Activated CD4-positive, alpha-beta memory T cell treated with anti-CD3 and anti-CD28 coated beads, Interleukin-2, amount 10 ng/mL, durations not matched to agents 7 days and 5 days (primary cell): Measurements from ENCODE around the gene PRDM16. TPM values are rescaled to one million over a fixed set of nuclear protein-coding genes. Genes with fewer than 3 reads are reported as not detected.
"Not testable (repeated sequence)": the region's sequence is repeated elsewhere in the genome, so short reads cannot be mapped to it uniquely, and the experiment has no call there.

Source experiments
- CTCF ChIA-PET: fragments of 350-600 bp; sonication (Branson Sonifier 250); formaldehyde crosslinking; loops from one replicate; lab custom pipeline; 2021; ENCODE audit warnings: antibody characterized with exemption, inconsistent platforms; lab: Charles Lee
- POLR2A ChIA-PET: fragments of 350-600 bp; sonication (Branson Sonifier 250); formaldehyde crosslinking; loops from one replicate; lab custom pipeline; 2021; ENCODE audit warnings: antibody characterized with exemption; lab: Charles Lee
- DNase-seq: peaks from one replicate; pipeline ENCODE4 v3.0.0-alpha.2; 2020
- H3K27ac Mint-ChIP-seq: one replicate; pipeline ENCODE4 v1.8.0; 2021; ENCODE audit warnings: mild to moderate bottlenecking, mixed read lengths
- H3K27me3 Mint-ChIP-seq: one replicate; pipeline ENCODE4 v1.8.0; 2021; ENCODE audit warnings: mixed read lengths
- H3K36me3 Mint-ChIP-seq: one replicate; pipeline ENCODE4 v1.8.0; 2021; ENCODE audit warnings: low read depth, mixed read lengths
- H3K4me1 Mint-ChIP-seq: one replicate; pipeline ENCODE4 v1.8.0; 2021; ENCODE audit warnings: mixed read lengths
- H3K4me3 Mint-ChIP-seq: one replicate; pipeline ENCODE4 v1.8.0; 2021; ENCODE audit warnings: mild to moderate bottlenecking, mixed read lengths
- H3K9me3 Mint-ChIP-seq: one replicate; pipeline ENCODE4 v1.8.0; 2021; ENCODE audit warnings: mixed read lengths
- total RNA-seq, 2 experiments: library from RNA; stranded (reverse); gene quantifications; one replicate each; pipeline ENCODE4 v1.2.3, GENCODE V29; 2021

The PRDM16 gene
- total RNA-seq, 2 experiments from 2014 or later, result 0.03 to 0.20 TPM

DNA sequence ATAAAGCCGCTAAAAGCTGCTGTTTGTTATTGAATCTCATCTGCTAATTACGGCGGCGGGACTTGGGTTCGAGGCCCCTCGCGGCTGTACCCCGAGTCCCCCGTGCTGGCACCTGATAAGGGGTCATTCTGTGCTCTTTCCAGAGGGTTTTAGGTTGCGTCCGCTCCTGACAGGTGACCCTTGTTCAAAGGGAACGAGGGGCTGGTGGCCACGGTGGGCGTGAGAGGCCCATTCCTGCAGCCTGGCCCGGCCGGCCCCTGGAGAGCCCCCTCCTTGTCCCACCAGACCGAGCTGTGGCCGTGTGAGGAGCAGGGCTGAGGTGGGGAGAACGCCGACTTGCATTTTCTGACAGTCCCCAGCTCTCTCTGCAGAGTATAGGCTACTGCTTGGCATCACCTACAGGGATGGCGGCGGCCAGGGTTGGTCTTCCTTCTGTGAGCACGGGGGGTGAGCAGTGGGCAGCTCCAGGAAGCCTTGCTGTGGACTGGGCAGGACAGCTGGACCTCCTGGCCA is 12.2 kb downstream of the PRDM16 start:
- no peaks in the 10 kb centered on the region for H3K36me3 Mint-ChIP-seq
- H3K4me3 Mint-ChIP-seq, result no peak overlapping the region
- ChIA-PET POLR2A (no interaction called here), CTCF (no interaction called here)
- H3K27me3 Mint-ChIP-seq, result peaks cover 7% of the 10 kb centered on the region
- H3K9me3 Mint-ChIP-seq, result no peaks in the 10 kb centered on the region
- no peaks in the 10 kb centered on the region for H3K4me1 Mint-ChIP-seq
- DNase-seq, result no peak
- no peak overlapping the region for H3K27ac Mint-ChIP-seq

DNA sequence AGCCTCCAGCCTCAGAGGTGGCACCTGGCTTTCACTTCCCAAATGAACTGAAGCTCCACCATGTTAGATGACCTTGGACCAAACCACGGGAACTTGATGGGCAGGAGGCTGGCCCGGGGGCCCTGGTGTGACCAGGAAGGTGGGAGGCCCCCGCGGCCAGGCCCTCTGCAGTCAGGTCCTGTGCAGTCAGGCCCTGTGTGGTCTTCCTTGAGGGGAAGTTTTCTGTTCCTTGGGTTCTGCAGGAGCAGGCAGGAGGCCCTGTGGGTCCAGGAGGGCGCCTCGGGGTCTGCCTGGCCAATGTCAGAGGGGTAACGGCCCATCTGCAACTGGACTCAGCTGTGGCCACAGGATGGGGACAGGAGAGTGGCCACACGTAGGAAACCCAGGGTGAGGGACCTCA is 13.0 kb downstream of the PRDM16 start:
- Mint-ChIP-seq H3K36me3 (no peaks in the 10 kb centered on the region), H3K27me3 (peaks cover 6% of the 10 kb centered on the region), H3K27ac (no peak overlapping the region), H3K9me3 (no peaks in the 10 kb centered on the region), H3K4me3 (no peak overlapping the region), H3K4me1 (no peaks in the 10 kb centered on the region)
- CTCF ChIA-PET, result no interaction called here
- POLR2A ChIA-PET, result no interaction called here
- DNase-seq, result no peak

DNA sequence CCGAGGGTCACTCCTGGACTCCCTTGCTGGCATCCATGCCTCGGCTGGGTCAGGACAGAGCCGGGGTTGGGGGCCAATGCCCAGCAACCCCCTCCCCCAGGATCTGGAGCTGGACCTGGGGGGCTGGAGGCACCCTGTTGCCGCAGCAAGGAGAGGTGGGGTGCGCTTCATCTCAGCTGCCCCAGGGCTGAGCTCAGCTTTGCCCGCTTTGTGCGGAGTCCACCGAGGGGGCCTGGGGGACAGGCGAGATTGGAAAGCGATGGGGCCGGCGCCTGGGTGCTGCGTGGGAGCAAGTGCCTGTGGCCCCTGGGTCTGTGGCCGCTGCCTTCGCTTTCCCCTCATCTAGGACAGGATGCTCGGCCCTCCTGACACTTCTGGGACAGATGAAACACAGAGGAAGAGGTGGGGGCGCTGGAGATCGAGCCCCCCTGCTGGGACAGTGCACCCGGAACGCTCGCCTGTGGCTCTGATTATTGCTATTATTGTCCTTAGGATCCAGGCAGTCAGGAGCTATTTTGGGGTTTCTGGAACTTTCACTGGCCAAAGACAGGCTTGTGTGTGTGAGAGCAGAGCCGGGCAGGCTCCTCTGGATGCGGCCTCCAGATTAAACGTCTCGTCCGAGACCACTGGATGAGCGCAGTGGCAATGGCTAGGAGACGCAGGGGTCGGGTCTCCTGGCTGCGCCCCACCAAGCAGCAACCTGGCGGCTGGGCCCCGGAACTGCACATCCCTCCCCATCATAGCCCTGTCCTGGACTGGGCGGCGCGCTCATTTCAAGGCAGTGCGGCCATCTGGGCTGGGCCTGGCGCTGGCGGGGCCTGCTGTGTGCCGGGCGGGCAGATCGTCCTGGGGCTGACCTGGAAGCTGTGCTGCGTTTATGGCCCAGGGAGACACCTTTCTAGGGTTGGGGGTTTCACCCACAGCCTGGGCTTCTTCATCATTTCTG is 13.8 kb downstream of the PRDM16 start:
- CTCF ChIA-PET, result no interaction called here
- H3K27me3 Mint-ChIP-seq, result peaks cover 6% of the 10 kb centered on the region
- POLR2A ChIA-PET, result no interaction called here
- no peaks in the 10 kb centered on the region for H3K36me3 Mint-ChIP-seq
- no peaks in the 10 kb centered on the region for H3K9me3 Mint-ChIP-seq
- no peaks in the 10 kb centered on the region for H3K4me1 Mint-ChIP-seq
- no peak for DNase-seq
- no peak overlapping the region for H3K27ac Mint-ChIP-seq
- H3K4me3 Mint-ChIP-seq, result no peak overlapping the region

DNA sequence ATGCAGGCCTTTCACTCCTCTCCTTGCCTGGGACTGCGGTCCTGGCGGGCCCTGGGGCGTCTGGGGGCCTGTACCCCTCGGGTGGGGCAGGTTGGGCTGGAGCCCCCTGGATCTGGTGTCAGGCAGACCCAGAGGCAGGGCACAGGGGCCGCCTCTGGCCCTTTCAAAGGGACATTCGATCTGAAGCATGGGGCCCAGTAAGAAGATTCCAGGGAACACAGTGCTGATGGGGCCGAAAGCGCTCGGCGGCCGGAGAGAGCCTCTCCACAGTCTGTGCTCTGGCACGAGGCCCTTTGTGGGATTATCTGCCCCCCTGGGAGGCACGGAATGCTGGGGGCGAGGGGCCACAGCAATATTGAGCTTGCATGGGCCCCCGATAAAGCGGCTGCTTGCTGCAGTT is 15.2 kb downstream of the PRDM16 start:
- ChIA-PET POLR2A (no interaction called here), CTCF (no interaction called here)
- Mint-ChIP-seq H3K4me3 (no peak overlapping the region), H3K4me1 (no peaks in the 10 kb centered on the region), H3K27me3 (peaks cover under 1% of the 10 kb centered on the region), H3K9me3 (no peaks in the 10 kb centered on the region), H3K36me3 (no peaks in the 10 kb centered on the region), H3K27ac (no peak overlapping the region)
- no peak for DNase-seq

DNA sequence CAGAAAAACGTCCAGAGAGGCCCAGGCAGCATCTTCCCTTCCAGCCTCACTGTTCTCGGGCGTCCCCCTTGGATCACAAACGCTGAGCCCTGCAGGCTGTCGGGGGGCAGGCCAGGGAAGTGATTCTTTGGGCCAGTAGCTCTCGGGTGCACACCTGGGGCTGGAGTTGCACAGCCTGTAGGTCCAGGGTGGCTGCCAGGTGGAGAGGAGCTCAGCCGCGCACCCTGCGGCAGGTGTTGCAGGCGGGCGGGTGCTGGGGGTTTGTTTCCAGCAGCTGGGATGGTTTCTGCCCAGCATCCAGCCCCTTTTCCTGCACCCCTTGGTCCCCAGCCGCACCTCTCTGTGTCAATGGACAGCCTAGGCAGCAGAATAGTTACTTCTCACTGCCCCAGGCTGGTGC is 15.7 kb downstream of the PRDM16 start:
- Mint-ChIP-seq H3K4me3 (no peak overlapping the region), H3K27me3 (no peaks in the 10 kb centered on the region), H3K9me3 (no peaks in the 10 kb centered on the region), H3K36me3 (no peaks in the 10 kb centered on the region), H3K4me1 (no peaks in the 10 kb centered on the region), H3K27ac (no peak overlapping the region)
- CTCF ChIA-PET, result no interaction called here
- POLR2A ChIA-PET, result no interaction called here
- no peak for DNase-seq

DNA sequence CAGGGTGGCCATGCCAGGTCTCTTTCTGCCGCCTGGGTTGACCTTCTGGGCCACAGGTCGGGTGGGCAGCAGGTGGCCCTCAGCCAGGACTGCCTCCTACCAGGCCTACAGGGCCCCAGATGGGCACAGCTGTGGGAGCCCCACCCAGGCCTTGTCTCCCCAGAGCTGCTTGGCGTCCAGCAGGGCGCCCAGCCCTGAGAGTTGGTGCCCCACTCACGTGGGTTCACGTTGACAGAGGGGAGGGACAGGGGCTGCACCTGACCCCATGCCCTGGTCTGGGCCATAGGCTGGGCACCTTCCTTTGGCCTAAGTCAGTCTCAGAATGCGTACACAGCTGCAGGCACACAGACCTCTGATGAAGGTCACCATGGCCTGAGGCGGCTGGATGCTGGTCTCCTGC is 16.7 kb downstream of the PRDM16 start:
- H3K36me3 Mint-ChIP-seq, result no peaks in the 10 kb centered on the region
- no peak for DNase-seq
- CTCF ChIA-PET, result no interaction called here

DNA sequence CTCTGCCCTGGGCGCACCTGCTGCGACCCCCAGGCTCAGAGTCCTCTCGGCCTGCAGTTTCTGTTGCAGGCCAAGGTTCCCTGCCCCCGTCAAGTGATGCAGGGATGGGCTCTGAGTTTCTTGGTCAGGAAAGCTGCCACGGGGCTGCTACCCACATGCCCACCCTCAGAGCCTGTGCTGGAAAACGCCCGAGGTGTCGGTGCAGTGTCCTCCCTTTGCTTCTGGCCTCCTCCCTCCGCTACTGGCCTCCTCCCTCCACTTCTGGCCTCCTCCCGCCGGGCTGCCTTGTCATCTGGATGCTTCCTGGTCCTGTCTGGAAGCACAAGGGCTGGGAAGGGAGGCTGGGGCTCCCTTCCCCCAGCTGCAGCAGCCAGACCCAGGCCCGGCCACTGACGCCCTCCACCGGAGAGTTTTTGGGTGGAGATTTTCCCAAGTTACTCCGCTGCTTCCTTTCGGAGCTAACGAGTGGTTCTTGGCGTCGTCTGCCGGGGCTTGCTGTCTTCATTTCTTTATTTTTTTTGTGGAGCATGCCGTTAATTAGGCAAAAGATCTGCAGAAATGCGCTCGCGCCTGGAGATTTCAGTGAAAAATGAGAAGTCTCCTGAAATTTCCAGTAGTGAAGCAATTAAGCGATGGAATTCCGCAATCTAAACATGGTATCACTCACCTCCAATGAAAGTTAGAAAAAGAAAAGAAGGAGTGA is 17.4 kb downstream of the PRDM16 start:
- ChIA-PET CTCF (no interaction called here), POLR2A (no interaction called here)
- Mint-ChIP-seq H3K4me1 (no peaks in the 10 kb centered on the region), H3K27ac (no peak overlapping the region), H3K9me3 (no peaks in the 10 kb centered on the region), H3K36me3 (no peaks in the 10 kb centered on the region), H3K4me3 (no peak overlapping the region), H3K27me3 (no peaks in the 10 kb centered on the region)
- DNase-seq, result no peak

More for the DNA sequence above, 16.7 kb downstream of the PRDM16 start:
- POLR2A ChIA-PET, result no interaction called here
- no peak overlapping the region for H3K27ac Mint-ChIP-seq
- H3K4me1 Mint-ChIP-seq, result no peaks in the 10 kb centered on the region
- no peak overlapping the region for H3K4me3 Mint-ChIP-seq
- H3K9me3 Mint-ChIP-seq, result no peaks in the 10 kb centered on the region
- no peaks in the 10 kb centered on the region for H3K27me3 Mint-ChIP-seq

DNA sequence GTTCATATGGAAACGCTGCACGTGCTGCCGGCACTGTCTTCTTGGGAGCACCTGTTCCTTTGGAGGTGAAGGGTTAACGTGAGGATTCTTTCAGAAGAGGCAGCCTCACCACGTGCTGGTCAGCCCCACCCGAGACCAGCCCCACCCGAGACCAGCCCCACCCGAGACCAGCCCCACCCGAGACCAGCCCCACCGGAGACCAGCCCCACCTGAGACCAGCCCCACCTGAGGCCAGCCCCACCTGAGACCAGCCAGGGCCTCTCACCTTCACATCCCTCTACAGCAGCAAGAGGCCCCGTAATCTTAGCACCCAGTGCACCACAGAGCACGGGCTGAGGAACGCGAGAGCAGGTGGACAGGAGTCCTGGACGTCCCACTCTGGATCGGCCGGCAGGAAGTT is 18.0 kb downstream of the PRDM16 start:
- H3K36me3 Mint-ChIP-seq, result no peaks in the 10 kb centered on the region
- H3K27me3 Mint-ChIP-seq, result no peaks in the 10 kb centered on the region
- H3K9me3 Mint-ChIP-seq, result no peaks in the 10 kb centered on the region
- H3K4me1 Mint-ChIP-seq, result no peaks in the 10 kb centered on the region
- DNase-seq, result no peak
- ChIA-PET CTCF (no interaction called here), POLR2A (no interaction called here)
- H3K4me3 Mint-ChIP-seq, result no peak overlapping the region
- no peak overlapping the region for H3K27ac Mint-ChIP-seq

DNA sequence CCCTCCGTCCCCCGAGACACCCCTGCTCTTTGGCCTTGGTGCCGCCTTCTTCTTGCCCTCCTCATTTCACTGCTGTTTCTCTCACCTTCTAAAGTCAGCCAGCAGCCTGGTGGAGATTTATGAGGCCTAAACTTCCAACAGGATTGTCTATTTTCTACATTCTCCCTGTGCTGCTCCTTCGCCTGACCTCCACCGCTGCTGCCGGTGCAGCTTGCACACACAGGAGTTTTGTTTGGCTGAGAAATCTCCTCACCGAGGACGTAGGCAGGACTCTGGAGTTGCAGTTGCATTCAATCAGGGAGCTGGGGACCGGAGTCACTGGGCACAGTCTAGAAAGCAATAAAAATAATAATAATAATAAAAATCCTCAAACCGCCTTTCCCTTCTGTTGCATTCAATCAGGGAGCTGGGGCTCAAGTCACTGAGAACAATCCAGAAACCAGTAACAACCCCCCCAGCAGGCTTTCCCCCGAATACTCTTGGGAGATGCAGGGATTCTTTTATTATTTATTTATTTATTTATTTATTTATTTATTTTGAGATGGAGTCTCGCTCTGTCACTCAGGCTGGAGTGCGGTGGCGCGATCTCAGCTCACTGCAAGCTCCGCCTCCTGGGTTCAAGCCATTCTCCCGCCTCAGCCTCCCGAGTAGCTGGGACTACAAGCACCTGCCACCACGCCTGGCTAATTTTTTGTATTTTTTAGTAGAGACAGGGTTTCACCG is 19.1 kb downstream of the PRDM16 start:
- POLR2A ChIA-PET, H3K36me3 Mint-ChIP-seq, H3K4me1 Mint-ChIP-seq, H3K4me3 Mint-ChIP-seq, H3K27me3 Mint-ChIP-seq, CTCF ChIA-PET, H3K9me3 Mint-ChIP-seq, DNase-seq, H3K27ac Mint-ChIP-seq: not testable (repeated sequence)

DNA sequence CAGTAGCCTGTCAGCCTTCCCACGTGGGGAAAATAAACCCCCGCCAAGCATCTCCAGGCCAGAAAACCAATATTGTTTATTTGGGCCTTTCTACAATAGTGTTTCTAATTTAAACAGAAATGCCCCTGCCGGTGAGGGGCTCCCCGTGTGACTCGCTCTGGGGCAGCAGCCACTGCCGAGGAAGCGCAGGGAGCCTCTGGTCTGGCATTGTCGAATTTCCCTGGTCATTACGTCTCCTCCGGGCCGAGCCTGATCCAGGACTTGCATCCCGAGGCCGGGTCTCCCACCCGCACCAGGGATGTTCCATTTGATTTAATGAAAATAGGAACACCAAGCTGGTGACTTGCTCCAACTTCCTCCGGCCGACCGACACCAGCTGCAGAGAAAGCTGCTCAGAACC is 20.5 kb downstream of the PRDM16 start:
- H3K4me1 Mint-ChIP-seq, result no peaks in the 10 kb centered on the region
- H3K4me3 Mint-ChIP-seq, result no peak overlapping the region
- H3K27ac Mint-ChIP-seq, result no peak overlapping the region
- H3K9me3 Mint-ChIP-seq, result no peaks in the 10 kb centered on the region
- no peaks in the 10 kb centered on the region for H3K36me3 Mint-ChIP-seq
- no peaks in the 10 kb centered on the region for H3K27me3 Mint-ChIP-seq
- CTCF ChIA-PET, result no interaction called here
- no peak for DNase-seq
- POLR2A ChIA-PET, result no interaction called here

DNA sequence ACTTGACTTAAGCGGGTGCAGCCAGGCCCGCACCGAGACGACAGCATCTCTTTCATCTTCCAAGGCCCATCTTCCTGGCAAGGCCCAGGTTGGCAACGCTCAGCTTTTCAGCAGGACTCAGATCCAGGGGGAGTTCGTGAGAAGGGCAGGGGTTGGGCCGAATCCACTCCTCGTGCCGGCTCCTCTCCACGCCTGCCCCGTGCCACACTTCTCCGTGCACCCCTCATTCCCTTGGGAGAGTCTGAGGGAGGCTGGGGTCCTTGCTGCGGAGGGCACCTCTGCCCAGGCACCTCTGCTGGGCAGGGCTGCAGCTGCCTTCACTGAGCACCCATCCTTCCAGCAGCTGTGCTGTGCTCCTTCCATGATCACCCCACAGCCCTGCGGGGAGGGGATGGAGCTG is 22.3 kb downstream of the PRDM16 start:
- Mint-ChIP-seq H3K9me3 (no peaks in the 10 kb centered on the region), H3K27me3 (no peaks in the 10 kb centered on the region), H3K4me1 (no peaks in the 10 kb centered on the region), H3K27ac (no peak overlapping the region), H3K4me3 (no peak overlapping the region), H3K36me3 (no peaks in the 10 kb centered on the region)
- POLR2A ChIA-PET, result no interaction called here
- no peak for DNase-seq
- CTCF ChIA-PET, result no interaction called here

DNA sequence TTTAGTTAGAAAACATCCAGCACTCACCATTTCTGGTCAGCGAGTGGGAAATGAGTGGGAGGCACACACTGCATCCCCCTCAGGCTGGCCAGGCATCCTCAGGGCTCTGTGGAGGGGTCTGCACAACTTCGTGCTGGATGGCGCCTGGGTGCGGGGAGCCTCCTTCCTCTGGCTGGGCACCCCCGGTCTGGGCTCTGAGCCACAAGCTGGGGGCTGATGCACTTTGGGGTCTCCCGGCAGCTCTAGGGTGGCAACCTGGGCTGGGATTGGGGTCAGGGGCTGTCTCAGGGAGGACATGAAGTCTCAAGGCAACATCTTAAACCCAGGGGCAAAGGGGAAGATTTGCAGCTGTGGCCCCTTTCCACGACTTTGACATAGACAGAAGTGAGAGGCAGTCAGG is 23.5 kb downstream of the PRDM16 start:
- no peak overlapping the region for H3K4me3 Mint-ChIP-seq
- no peak overlapping the region for H3K27ac Mint-ChIP-seq
- no peaks in the 10 kb centered on the region for H3K4me1 Mint-ChIP-seq
- no peak for DNase-seq
- no peaks in the 10 kb centered on the region for H3K36me3 Mint-ChIP-seq
- ChIA-PET CTCF (no interaction called here), POLR2A (no interaction called here)
- H3K9me3 Mint-ChIP-seq, result no peaks in the 10 kb centered on the region
- H3K27me3 Mint-ChIP-seq, result no peaks in the 10 kb centered on the region
